Testis (tissue), 2 donors: ENCODE measurements around the gene ZMYND10.

Source experiments
- POLR2A ChIP-seq: fragments of 450-650 bp; IDR thresholded peaks from one replicate; pipeline ENCODE4 v1.6.1; 2017; ENCODE audit warnings: antibody characterized with exemption, mild to moderate bottlenecking, moderate library complexity
- TF ChIP-seq, protein P1 (sequence below), 3 experiments: fragments of 450-650 bp in 2 of 3; fragments of 200-600 bp in 1 of 3; sonication (generic) in 1 of 3; IDR thresholded peaks; one replicate each; pipeline ENCODE4 v1.5.1; 2016 to 2019; ENCODE audit warnings: antibody characterized with exemption in 3 of 3, mild to moderate bottlenecking in 2 of 3, moderate library complexity in 1 of 3

GRCh38 chr3:50345586-50346234, at the start of gene ZMYND10:
- no peak for TF ChIP-seq POLR2A
- TF ChIP-seq, protein P1, sequence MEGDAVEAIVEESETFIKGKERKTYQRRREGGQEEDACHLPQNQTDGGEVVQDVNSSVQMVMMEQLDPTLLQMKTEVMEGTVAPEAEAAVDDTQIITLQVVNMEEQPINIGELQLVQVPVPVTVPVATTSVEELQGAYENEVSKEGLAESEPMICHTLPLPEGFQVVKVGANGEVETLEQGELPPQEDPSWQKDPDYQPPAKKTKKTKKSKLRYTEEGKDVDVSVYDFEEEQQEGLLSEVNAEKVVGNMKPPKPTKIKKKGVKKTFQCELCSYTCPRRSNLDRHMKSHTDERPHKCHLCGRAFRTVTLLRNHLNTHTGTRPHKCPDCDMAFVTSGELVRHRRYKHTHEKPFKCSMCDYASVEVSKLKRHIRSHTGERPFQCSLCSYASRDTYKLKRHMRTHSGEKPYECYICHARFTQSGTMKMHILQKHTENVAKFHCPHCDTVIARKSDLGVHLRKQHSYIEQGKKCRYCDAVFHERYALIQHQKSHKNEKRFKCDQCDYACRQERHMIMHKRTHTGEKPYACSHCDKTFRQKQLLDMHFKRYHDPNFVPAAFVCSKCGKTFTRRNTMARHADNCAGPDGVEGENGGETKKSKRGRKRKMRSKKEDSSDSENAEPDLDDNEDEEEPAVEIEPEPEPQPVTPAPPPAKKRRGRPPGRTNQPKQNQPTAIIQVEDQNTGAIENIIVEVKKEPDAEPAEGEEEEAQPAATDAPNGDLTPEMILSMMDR (IDR thresholded peaks at IDR 0.05): no peak
